ENCODE measurements around the gene L3HYPDH. TPM values are rescaled to one million over a fixed set of nuclear protein-coding genes. Genes with fewer than 3 reads are reported as not detected.

L3HYPDH gene
- total RNA-seq, 1 donor from 2014 or later: 9.1 TPM

DNA sequence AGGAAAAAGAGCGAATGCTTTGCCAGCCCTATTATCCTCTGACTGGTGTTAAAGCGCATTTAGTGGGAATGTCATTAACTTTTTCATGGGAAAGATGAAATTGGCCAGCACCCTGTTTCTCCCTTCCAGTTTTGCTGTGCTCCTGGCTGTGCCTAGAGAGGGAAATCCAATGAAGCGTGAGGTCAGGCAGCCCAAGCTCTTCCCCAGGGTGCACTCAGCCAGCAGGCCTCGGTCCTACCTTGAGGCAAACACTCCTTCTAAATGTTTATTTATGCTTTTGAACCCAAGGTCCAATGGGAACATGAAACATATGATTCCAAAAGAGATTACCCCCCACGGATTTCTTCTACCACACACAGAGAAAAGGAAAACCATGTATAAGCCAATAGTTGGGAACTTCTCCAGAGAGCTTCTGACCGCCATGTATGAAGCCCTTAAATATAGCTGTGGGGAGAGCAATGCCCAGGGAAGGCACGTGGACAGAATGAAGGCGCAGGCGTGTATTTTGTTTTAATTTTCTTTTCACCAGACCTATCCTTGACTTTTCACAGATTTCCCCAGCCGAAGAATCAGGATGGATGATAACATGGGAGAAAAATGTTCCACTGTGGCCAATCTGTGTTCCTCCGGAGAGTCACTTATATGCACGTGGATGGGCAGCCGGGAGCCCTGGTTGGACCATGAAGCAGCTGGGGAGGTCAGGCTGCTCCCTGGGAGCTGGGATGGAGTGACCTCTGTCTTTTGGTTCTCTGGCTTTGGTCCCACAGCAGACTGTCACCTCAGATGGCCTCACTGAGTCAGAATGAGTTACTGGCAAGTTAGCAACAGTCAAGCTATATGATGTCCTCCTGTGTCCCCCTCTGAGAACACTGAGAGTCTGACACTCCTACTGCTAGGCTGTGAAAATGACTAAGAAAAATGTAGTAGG, 56.3 kb downstream of the L3HYPDH start:
- intact Hi-C loops (cut with micrococcal nuclease): loop anchor here (10.0 kb wide), 1 partner anchor 53 kb away; no protein-coding TSS in a partner anchor
- TF ChIP-seq, protein P1, sequence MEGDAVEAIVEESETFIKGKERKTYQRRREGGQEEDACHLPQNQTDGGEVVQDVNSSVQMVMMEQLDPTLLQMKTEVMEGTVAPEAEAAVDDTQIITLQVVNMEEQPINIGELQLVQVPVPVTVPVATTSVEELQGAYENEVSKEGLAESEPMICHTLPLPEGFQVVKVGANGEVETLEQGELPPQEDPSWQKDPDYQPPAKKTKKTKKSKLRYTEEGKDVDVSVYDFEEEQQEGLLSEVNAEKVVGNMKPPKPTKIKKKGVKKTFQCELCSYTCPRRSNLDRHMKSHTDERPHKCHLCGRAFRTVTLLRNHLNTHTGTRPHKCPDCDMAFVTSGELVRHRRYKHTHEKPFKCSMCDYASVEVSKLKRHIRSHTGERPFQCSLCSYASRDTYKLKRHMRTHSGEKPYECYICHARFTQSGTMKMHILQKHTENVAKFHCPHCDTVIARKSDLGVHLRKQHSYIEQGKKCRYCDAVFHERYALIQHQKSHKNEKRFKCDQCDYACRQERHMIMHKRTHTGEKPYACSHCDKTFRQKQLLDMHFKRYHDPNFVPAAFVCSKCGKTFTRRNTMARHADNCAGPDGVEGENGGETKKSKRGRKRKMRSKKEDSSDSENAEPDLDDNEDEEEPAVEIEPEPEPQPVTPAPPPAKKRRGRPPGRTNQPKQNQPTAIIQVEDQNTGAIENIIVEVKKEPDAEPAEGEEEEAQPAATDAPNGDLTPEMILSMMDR (IDR thresholded peaks at IDR 0.05; ENCODE audit: borderline replicate concordance): no peak
- H3K27me3 ChIP-seq (ENCODE audit: low read depth): no peaks in the 10 kb centered on the region
- no peak overlapping the region for H3K4me3 ChIP-seq
- peak; percentile 72 for DNase-seq
- no peaks in the 10 kb centered on the region for H3K9me3 ChIP-seq (replicated peaks)
- no peaks in the 10 kb centered on the region for H3K36me3 ChIP-seq
- peak overlapping the region; percentile 80 for H3K27ac ChIP-seq (replicated peaks)
- peaks cover 54% of the 10 kb centered on the region for H3K4me1 ChIP-seq

DNA sequence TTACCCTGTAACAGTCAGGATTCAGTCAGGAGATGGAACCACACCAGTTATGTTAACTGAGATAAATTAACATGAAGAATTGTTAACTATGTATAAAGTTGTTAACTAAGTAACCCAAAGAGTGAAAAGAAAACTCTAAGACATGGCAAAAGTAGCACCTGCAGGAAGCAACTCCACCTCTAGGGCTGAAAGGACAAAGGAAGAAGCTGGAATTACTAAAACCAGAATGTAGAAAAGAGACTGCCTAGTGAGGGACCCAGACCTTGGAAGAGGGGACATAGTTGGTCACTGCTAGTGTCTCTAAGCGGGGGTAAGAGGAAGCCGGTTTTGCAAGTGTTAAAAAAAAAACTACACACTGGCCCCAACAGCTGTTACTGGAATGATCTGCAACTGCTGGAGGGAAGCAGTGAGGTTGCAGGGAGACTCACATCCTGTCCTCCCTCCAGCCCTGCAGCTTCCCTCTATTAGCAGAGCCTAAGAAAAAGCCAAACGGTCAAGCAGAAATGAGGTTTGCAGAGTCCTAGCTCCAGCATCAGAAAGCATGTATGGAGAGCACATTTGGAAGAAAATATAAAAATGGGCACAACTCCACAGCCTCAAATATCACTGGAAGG, 58.8 kb downstream of the L3HYPDH start:
- DNase-seq: peak; percentile 38
- peaks cover 65% of the 10 kb centered on the region for H3K4me1 ChIP-seq
- intact Hi-C loops (cut with micrococcal nuclease): loop anchor here (10.0 kb wide), 1 partner anchor 51 kb away; no protein-coding TSS in a partner anchor
- H3K36me3 ChIP-seq: no peaks in the 10 kb centered on the region
- no peak overlapping the region for H3K4me3 ChIP-seq
- no peaks in the 10 kb centered on the region for H3K9me3 ChIP-seq (replicated peaks)
- TF ChIP-seq, protein P1 (IDR thresholded peaks at IDR 0.05; ENCODE audit: borderline replicate concordance): peak; percentile 25
- H3K27ac ChIP-seq (replicated peaks): peak overlapping the region; percentile 80
- no peaks in the 10 kb centered on the region for H3K27me3 ChIP-seq (ENCODE audit: low read depth)

- peaks cover 70% of the 10 kb centered on the region for H3K4me1 ChIP-seq
- intact Hi-C loops (cut with micrococcal nuclease): loop anchor here (10.0 kb wide), 1 partner anchor 50 kb away; no protein-coding TSS in a partner anchor
- DNase-seq: peak; percentile 70
- no peaks in the 10 kb centered on the region for H3K9me3 ChIP-seq (replicated peaks)
- TF ChIP-seq, protein P1 (IDR thresholded peaks at IDR 0.05; ENCODE audit: borderline replicate concordance): no peak
- H3K4me3 ChIP-seq: no peak overlapping the region
- no peaks in the 10 kb centered on the region for H3K36me3 ChIP-seq
- no peaks in the 10 kb centered on the region for H3K27me3 ChIP-seq (ENCODE audit: low read depth)
- peak overlapping the region; percentile 80 for H3K27ac ChIP-seq (replicated peaks)
These were observed 59.7 kb downstream of the L3HYPDH start for GRCh38 chr14:59424341-59425071.

Other genes starting within 250 kb of the L3HYPDH start
- gene GPR135, start 19.0 kb downstream of the L3HYPDH start, total RNA-seq: 2.2 TPM
- 23.5 TPM for gene JKAMP, start 109 bp upstream of the L3HYPDH start, total RNA-seq
- not detected for gene CCDC175, start 92.4 kb upstream of the L3HYPDH start, total RNA-seq

All from left ventricle myocardium inferior (tissue), 1 donor.